HCT116 (cell line): Measurements from ENCODE around the gene ARMC12. TPM values are rescaled to one million over a fixed set of nuclear protein-coding genes. Genes with fewer than 3 reads are reported as not detected.

ENCODE experiments used
- ATAC-seq: fragments of 200-7000 bp; cut with Tn5 transposase; 2 replicates; pipeline ENCODE4 v1.9.1; 2020; ENCODE audit warnings: mild to moderate bottlenecking, moderate library complexity
- BruUV-seq: library from RNA; stranded (reverse); fragments of 400-500 nt; replicated peaks from 2 replicates; lab custom pipeline; 2021; lab: Mats Ljungman, UMichigan
- CTCF ChIA-PET: fragments of 300-600 bp; sonication (Branson Sonifier 250); formaldehyde crosslinking; loops from one replicate; lab custom pipeline; 2021; ENCODE audit warnings: antibody characterized with exemption; lab: Charles Lee
- POLR2A ChIA-PET: fragments of 300-600, 350-600 bp; sonication (Branson Sonifier 250); formaldehyde crosslinking; loops from one replicate; lab custom pipeline; 2021; ENCODE audit warnings: antibody characterized with exemption; lab: Charles Lee
- RAD21 ChIA-PET, 2 experiments: fragments of 300-600 bp; sonication (Branson Sonifier 250); formaldehyde crosslinking; loops; one replicate each; lab custom pipeline; 2023; ENCODE audit warnings: low total read pairs in 2 of 2; ENCODE audit not compliant: uncharacterized antibody in 2 of 2, unreplicated experiment in 2 of 2, low non-redundant PET in 1 of 2; lab: Charles Lee
- DNase-seq: peaks from one replicate; pipeline ENCODE4 v3.0.0-alpha.2; 2010; ENCODE audit warnings: low read depth, low spot score
- H2AFZ ChIP-seq: fragments of 200-600 bp; shearing (Covaris generic), sonication (generic); 2 replicates; pipeline ENCODE4 v1.6.1; 2017; ENCODE audit warnings: low read depth, mixed run types, mixed read lengths, antibody characterized with exemption, low read length; ENCODE audit not compliant: poor library complexity, severe bottlenecking
- H3K27ac ChIP-seq: 2 replicates; pipeline ENCODE4 v1.5.1; 2012; ENCODE audit warnings: low read depth, low read length
- H3K27me3 ChIP-seq: fragments of 200-600 bp; sonication (generic); 2 replicates; pipeline ENCODE4 v1.6.1; 2016; ENCODE audit warnings: mixed run types, low read length, mixed read lengths; ENCODE audit not compliant: insufficient read depth
- H3K36me3 ChIP-seq, 2 experiments: fragments of 200-500 bp in 1 of 2; fragments of 200-600 bp in 1 of 2; sonication (Bioruptor generic) in 1 of 2; sonication (generic) in 1 of 2; 2 replicates each; pipeline versions ENCODE4 v1.5.1 to v1.6.1; 2014 to 2016; ENCODE audit warnings: low read length in 2 of 2, inconsistent platforms in 1 of 2, mixed read lengths in 1 of 2, mixed run types in 1 of 2; ENCODE audit not compliant: insufficient read depth in 2 of 2, control insufficient read depth in 1 of 2
- H3K4me1 ChIP-seq, 2 experiments: fragments of 200-600 bp in 1 of 2; sonication (generic) in 1 of 2; 2 replicates each; pipeline versions ENCODE4 v1.5.1 to v1.6.1; 2012 to 2017; ENCODE audit warnings: low read length in 2 of 2, inconsistent platforms in 1 of 2, mild to moderate bottlenecking in 1 of 2, mixed read lengths in 1 of 2, mixed run types in 1 of 2, moderate library complexity in 1 of 2; ENCODE audit not compliant: insufficient read depth in 2 of 2, control insufficient read depth in 1 of 2
- H3K4me2 ChIP-seq: fragments of 200-600 bp; sonication (generic); 2 replicates; pipeline ENCODE4 v1.6.1; 2017; ENCODE audit warnings: mixed run types, low read length, mixed read lengths
- H3K4me3 ChIP-seq, 2 experiments: fragments of 200-600 bp in 1 of 2; sonication (generic) in 1 of 2; replicated peaks in 1 of 2; 2 replicates each; pipeline ENCODE4 v1.5.1; 2011 to 2016; ENCODE audit warnings: low read length in 2 of 2, control low read depth in 1 of 2, low read depth in 1 of 2, mild to moderate bottlenecking in 1 of 2, mixed read lengths in 1 of 2, mixed run types in 1 of 2
- H3K79me2 ChIP-seq: fragments of 200-600 bp; sonication (generic); 2 replicates; pipeline ENCODE4 v1.6.1; 2017; ENCODE audit warnings: mild to moderate bottlenecking, mixed run types, low read length, moderate library complexity, mixed read lengths; ENCODE audit not compliant: insufficient read depth
- H3K9ac ChIP-seq: fragments of 200-600 bp; sonication (generic); 2 replicates; pipeline ENCODE4 v1.6.1; 2016; ENCODE audit warnings: low read length, mixed read lengths
- H3K9me2 ChIP-seq: fragments of 200-600 bp; sonication (generic), shearing (Covaris generic); 2 replicates; pipeline ENCODE4 v1.6.1; 2017; ENCODE audit warnings: mixed run types, mild to moderate bottlenecking, moderate library complexity; ENCODE audit not compliant: insufficient read depth
- H3K9me3 ChIP-seq, 2 experiments: fragments of 200-500 bp in 1 of 2; fragments of 200-600 bp in 1 of 2; sonication (Bioruptor generic) in 1 of 2; sonication (generic) in 1 of 2; 2 replicates each; pipeline ENCODE4 v1.6.1; 2014 to 2017; ENCODE audit warnings: low read length in 2 of 2, mixed read lengths in 2 of 2, inconsistent platforms in 1 of 2, low read depth in 1 of 2, mild to moderate bottlenecking in 1 of 2, mixed run types in 1 of 2, moderate library complexity in 1 of 2; ENCODE audit not compliant: control insufficient read depth in 1 of 2, insufficient read depth in 1 of 2
- H4K20me1 ChIP-seq: fragments of 200-600 bp; sonication (generic), shearing (Covaris generic); 2 replicates; pipeline ENCODE4 v1.6.1; 2017; ENCODE audit warnings: mixed run types, mild to moderate bottlenecking, moderate library complexity; ENCODE audit not compliant: insufficient read depth
- CBX3 ChIP-seq: IDR thresholded peaks from 2 replicates; pipeline ENCODE4 v1.6.1; 2012; ENCODE audit warnings: low read depth
- ELF1 ChIP-seq: IDR thresholded peaks from 2 replicates; pipeline ENCODE4 v1.6.1; 2012; ENCODE audit warnings: low read depth, borderline replicate concordance
- EZH2phosphoT487 ChIP-seq: fragments of 200-600 bp; IDR thresholded peaks from 2 replicates; pipeline ENCODE4 v1.6.1; 2018; ENCODE audit warnings: antibody characterized with exemption, borderline replicate concordance
- POLR2A ChIP-seq: IDR thresholded peaks from 2 replicates; pipeline ENCODE4 v1.7.0; 2011; ENCODE audit warnings: borderline replicate concordance; ENCODE audit not compliant: insufficient read depth, insufficient read length; ENCODE audit errors: extremely low read depth
- POLR2AphosphoS5 ChIP-seq: IDR thresholded peaks from 2 replicates; pipeline ENCODE4 v1.6.1; 2011; ENCODE audit warnings: mild to moderate bottlenecking, low read depth, low read length, moderate library complexity
- RAD21 ChIP-seq: IDR thresholded peaks from 2 replicates; pipeline ENCODE4 v1.6.1; 2012; ENCODE audit warnings: low read depth, mild to moderate bottlenecking
- SIN3A ChIP-seq: IDR thresholded peaks from 2 replicates; pipeline ENCODE4 v1.6.1; 2012; ENCODE audit warnings: low read depth
- SP1 ChIP-seq: IDR thresholded peaks from 2 replicates; pipeline ENCODE4 v1.6.1; 2012; ENCODE audit warnings: low read depth
- SRF ChIP-seq: IDR thresholded peaks from 2 replicates; pipeline ENCODE4 v1.6.1; 2012; ENCODE audit warnings: low read depth
- TCF7L2 ChIP-seq: IDR thresholded peaks from 2 replicates; pipeline ENCODE4 v1.7.0; 2011; ENCODE audit warnings: borderline replicate concordance, inconsistent platforms; ENCODE audit not compliant: insufficient read depth, insufficient read length; ENCODE audit errors: extremely low read depth
- YY1 ChIP-seq: IDR thresholded peaks from 2 replicates; pipeline ENCODE4 v1.6.1; 2011; ENCODE audit warnings: low read length, low read depth, moderate library complexity, mild to moderate bottlenecking; ENCODE audit not compliant: insufficient replicate concordance; ENCODE audit errors: extremely low read depth
- ZFX ChIP-seq: fragments of 450-650 bp; IDR thresholded peaks from 2 replicates; pipeline ENCODE4 v1.6.1; 2017
- intact Hi-C: fragments of 100-400 bp; cut with micrococcal nuclease; formaldehyde crosslinking; loops from 2 replicates; pipeline ENCODE4 v1.10.0; 2022
- total RNA-seq: library from RNA; stranded (reverse); gene quantifications from one replicate; pipeline ENCODE4 v1.2.1, GENCODE V29; 2021; ENCODE audit not compliant: unreplicated experiment
- TF ChIP-seq, protein P1 (sequence below): IDR thresholded peaks from 2 replicates; pipeline ENCODE4 v1.6.1; 2012
- TF ChIP-seq, protein P2 (sequence below), 3 experiments: fragments of 200-600 bp in 1 of 3; sonication (generic) in 1 of 3; IDR thresholded peaks in 2 of 3; conservative IDR thresholded peaks in 1 of 3; 2 replicates each; pipeline ENCODE4 v1.5.1; 2012 to 2017; ENCODE audit warnings: low read depth in 2 of 3, low read length in 2 of 3, antibody characterized with exemption in 1 of 3, borderline replicate concordance in 1 of 3, control low read depth in 1 of 3, mild to moderate bottlenecking in 1 of 3, mixed read lengths in 1 of 3, mixed run types in 1 of 3, moderate library complexity in 1 of 3; ENCODE audit not compliant: insufficient read depth in 1 of 3
- TF ChIP-seq, protein P3 (sequence below): IDR thresholded peaks from 2 replicates; pipeline ENCODE4 v1.6.1; 2012

Gene ARMC12
- total RNA-seq, 1 experiment from 2014 or later: 0.79 TPM

DNA sequence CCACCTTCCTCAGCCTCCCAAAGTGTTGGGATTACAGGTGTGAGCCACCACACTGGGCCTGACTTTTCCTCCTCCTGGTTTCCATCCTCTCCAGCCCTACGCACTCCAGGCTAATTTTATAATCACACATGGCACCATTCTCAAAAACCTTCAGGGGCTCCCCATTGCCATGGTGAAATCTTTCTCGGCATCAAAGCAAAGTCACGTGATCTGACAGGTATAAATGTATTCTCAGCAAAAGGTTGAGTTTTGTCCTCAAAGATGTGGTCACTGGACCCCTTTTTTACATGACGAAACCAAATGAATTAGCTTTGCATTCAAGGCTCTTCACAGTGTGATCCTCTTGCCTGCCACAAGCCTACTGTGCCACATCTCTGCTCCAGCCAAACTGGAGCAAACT is 15.5 kb downstream of the ARMC12 start:
- no peak overlapping the region for H3K4me3 ChIP-seq
- H3K79me2 ChIP-seq: no peaks in the 10 kb centered on the region
- ChIA-PET CTCF (no interaction called here), RAD21 (no interaction called here), POLR2A (no interaction called here)
- H3K9me2 ChIP-seq: no peaks in the 10 kb centered on the region
- ATAC-seq (no peak), DNase-seq (no peak)
- intact Hi-C loops: no loop called here
- H3K4me2 ChIP-seq: no peak overlapping the region
- no peaks in the 10 kb centered on the region for H3K27me3 ChIP-seq
- peaks cover 0 to 12% of the 10 kb centered on the region in 2 experiments; a peak in 1 of 4 replicates for H3K4me1 ChIP-seq
- TF ChIP-seq, protein P1, sequence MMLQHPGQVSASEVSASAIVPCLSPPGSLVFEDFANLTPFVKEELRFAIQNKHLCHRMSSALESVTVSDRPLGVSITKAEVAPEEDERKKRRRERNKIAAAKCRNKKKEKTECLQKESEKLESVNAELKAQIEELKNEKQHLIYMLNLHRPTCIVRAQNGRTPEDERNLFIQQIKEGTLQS: no peak
- no peak for TF ChIP-seq TCF7L2
- TF ChIP-seq POLR2AphosphoS5: no peak
- no peak for TF ChIP-seq SP1
- H3K9ac ChIP-seq: no peak overlapping the region
- no peaks in the 10 kb centered on the region for H3K36me3 ChIP-seq
- H3K27ac ChIP-seq: no peak overlapping the region
- 0 out of 4 replicates have a peak, but pooled peaks cover 0 to 3% of the 10 kb centered on the region in 2 experiments for H3K9me3 ChIP-seq
- H4K20me1 ChIP-seq: no peaks in the 10 kb centered on the region
- no TSS peak for BruUV-seq
- no peak overlapping the region for H2AFZ ChIP-seq

GRCh38 chr6:35754452-35755277 is 17.8 kb downstream of the ARMC12 start:
- Histone ChIP-seq H3K9me3 (no peaks in the 10 kb centered on the region), H3K9ac (no peak overlapping the region), H3K27me3 (no peaks in the 10 kb centered on the region), H3K79me2 (no peaks in the 10 kb centered on the region), H3K9me2 (no peaks in the 10 kb centered on the region), H3K4me3 (no peak overlapping the region), H3K27ac (no peak overlapping the region), H3K4me2 (no peak overlapping the region), H4K20me1 (no peaks in the 10 kb centered on the region), H2AFZ (peak overlapping the region; percentile 68), H3K36me3 (no peaks in the 10 kb centered on the region), H3K4me1 (peaks cover 0 to 13% of the 10 kb centered on the region in 2 experiments; a peak in 1 of 4 replicates)
- intact Hi-C loops: loop anchor here (5.0 kb wide), 2 partner anchors 172 to 232 kb away; no protein-coding TSS in a partner anchor
- ChIA-PET CTCF (interaction anchor here (0.8 to 1.4 kb wide), 3 partner anchors 18 to 200 kb away, joined by 3 to 8 read pairs (median 4); partner anchors contain the start of gene ARMC12), RAD21 (interaction anchor here in 1 of 2 experiments (0.6 kb wide), 1 partner anchor 201 kb away, joined by 4 read pairs; no protein-coding TSS in a partner anchor), POLR2A (no interaction called here)
- no TSS peak for BruUV-seq
- ATAC-seq: peak; percentile 40
- TF ChIP-seq YY1 (no peak), ZFX (no peak), ELF1 (no peak), EZH2phosphoT487 (no peak), POLR2A (no peak), RAD21 (peak; percentile 48; the same call in 1 of the 2 replicates), SRF (no peak), CBX3 (no peak), POLR2AphosphoS5 (no peak), SIN3A (no peak)
- TF ChIP-seq, protein P2, sequence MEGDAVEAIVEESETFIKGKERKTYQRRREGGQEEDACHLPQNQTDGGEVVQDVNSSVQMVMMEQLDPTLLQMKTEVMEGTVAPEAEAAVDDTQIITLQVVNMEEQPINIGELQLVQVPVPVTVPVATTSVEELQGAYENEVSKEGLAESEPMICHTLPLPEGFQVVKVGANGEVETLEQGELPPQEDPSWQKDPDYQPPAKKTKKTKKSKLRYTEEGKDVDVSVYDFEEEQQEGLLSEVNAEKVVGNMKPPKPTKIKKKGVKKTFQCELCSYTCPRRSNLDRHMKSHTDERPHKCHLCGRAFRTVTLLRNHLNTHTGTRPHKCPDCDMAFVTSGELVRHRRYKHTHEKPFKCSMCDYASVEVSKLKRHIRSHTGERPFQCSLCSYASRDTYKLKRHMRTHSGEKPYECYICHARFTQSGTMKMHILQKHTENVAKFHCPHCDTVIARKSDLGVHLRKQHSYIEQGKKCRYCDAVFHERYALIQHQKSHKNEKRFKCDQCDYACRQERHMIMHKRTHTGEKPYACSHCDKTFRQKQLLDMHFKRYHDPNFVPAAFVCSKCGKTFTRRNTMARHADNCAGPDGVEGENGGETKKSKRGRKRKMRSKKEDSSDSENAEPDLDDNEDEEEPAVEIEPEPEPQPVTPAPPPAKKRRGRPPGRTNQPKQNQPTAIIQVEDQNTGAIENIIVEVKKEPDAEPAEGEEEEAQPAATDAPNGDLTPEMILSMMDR (IDR thresholded peaks at IDR 0.05 in 2 of 3, conservative IDR thresholded peaks at IDR 0.05 in 1 of 3; ENCODE audit: borderline replicate concordance in 1 of 3, insufficient read depth in 1 of 3, low read depth in 2 of 3, low read length in 2 of 3): 0 out of 6 replicates have a peak, but pooled peaks of 2 of the 3 experiments have one; percentile 5 to 18
- TF ChIP-seq, protein P3, sequence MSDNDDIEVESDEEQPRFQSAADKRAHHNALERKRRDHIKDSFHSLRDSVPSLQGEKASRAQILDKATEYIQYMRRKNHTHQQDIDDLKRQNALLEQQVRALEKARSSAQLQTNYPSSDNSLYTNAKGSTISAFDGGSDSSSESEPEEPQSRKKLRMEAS: no peak
- DNase-seq: no peak
